Fibroblast of skin of right biceps (primary cell): ENCODE data around the gene MAGI1.
"Not testable (repeated sequence)": the region's sequence is repeated elsewhere in the genome, so short reads cannot be mapped to it uniquely, and the experiment has no call there.

Experiments
- DNase-seq: peaks from one replicate; pipeline ENCODE4 v3.0.0-alpha.2; 2013

Gene MAGI1

GRCh38 chr3:65581313-65581712, 457.4 kb downstream of the MAGI1 start:
- DNase-seq, result no peak

GRCh38 chr3:65578861-65579260, 459.9 kb downstream of the MAGI1 start:
- DNase-seq, result peak; percentile 65

GRCh38 chr3:65577843-65578430, 460.8 kb downstream of the MAGI1 start:
- DNase-seq, result no peak

GRCh38 chr3:65576966-65577365, 461.8 kb downstream of the MAGI1 start:
- peak; percentile 65 for DNase-seq

- DNase-seq, result no peak
Measured at GRCh38 chr3:65576228-65576627, 462.5 kb downstream of the MAGI1 start.

GRCh38 chr3:65575376-65575840, 463.3 kb downstream of the MAGI1 start:
- peak; percentile 97 for DNase-seq

GRCh38 chr3:65573548-65574116, 465.1 kb downstream of the MAGI1 start:
- no peak for DNase-seq

GRCh38 chr3:65572175-65572777, 466.4 kb downstream of the MAGI1 start:
- no peak for DNase-seq

- DNase-seq, result no peak
Measured at GRCh38 chr3:65569845-65570405, 468.8 kb downstream of the MAGI1 start.

GRCh38 chr3:65569129-65569528, 469.6 kb downstream of the MAGI1 start:
- no peak for DNase-seq

- no peak for DNase-seq
Measured at GRCh38 chr3:65568497-65568896, 470.2 kb downstream of the MAGI1 start.

GRCh38 chr3:65565744-65566143, 473.0 kb downstream of the MAGI1 start:
- DNase-seq, result not testable (repeated sequence)

- no peak for DNase-seq
Measured at GRCh38 chr3:65564483-65564882, 474.2 kb downstream of the MAGI1 start.

- no peak for DNase-seq
Measured at GRCh38 chr3:65563861-65564260, 474.9 kb downstream of the MAGI1 start.

GRCh38 chr3:65562447-65562846, 476.3 kb downstream of the MAGI1 start:
- no peak for DNase-seq

- no peak for DNase-seq
Measured at GRCh38 chr3:65561617-65562016, 477.1 kb downstream of the MAGI1 start.

- DNase-seq, result no peak
Measured at GRCh38 chr3:65560901-65561300, 477.8 kb downstream of the MAGI1 start.

GRCh38 chr3:65560133-65560532, 478.6 kb downstream of the MAGI1 start:
- DNase-seq, result no peak

GRCh38 chr3:65559643-65560042, 479.1 kb downstream of the MAGI1 start:
- DNase-seq, result no peak

- no peak for DNase-seq
Measured at GRCh38 chr3:65558826-65559225, 479.9 kb downstream of the MAGI1 start.

GRCh38 chr3:65557899-65558564, 480.7 kb downstream of the MAGI1 start:
- DNase-seq, result no peak

GRCh38 chr3:65556934-65557577, 481.7 kb downstream of the MAGI1 start:
- DNase-seq, result no peak

GRCh38 chr3:65552434-65552833, 486.3 kb downstream of the MAGI1 start:
- no peak for DNase-seq
